Hepatocyte (in vitro differentiated cells): ENCODE results near the gene PDGFRA. TPM values are rescaled to one million over a fixed set of nuclear protein-coding genes. Genes with fewer than 3 reads are reported as not detected.

Experiments
- DNase-seq: peaks from one replicate; pipeline ENCODE4 v3.0.0-alpha.2; 2016; ENCODE audit warnings: low spot score
- H2AFZ ChIP-seq: fragments of 200-600 bp; sonication (generic); 2 replicates; pipeline ENCODE4 v1.6.0; 2016; ENCODE audit warnings: antibody characterized with exemption, mild to moderate bottlenecking
- H3K27ac ChIP-seq: fragments of 200-600 bp; sonication (generic); 2 replicates; pipeline ENCODE4 v1.5.1; 2016; ENCODE audit warnings: mild to moderate bottlenecking
- H3K27me3 ChIP-seq: fragments of 200-600 bp; sonication (generic); 2 replicates; pipeline ENCODE4 v1.6.1; 2016
- H3K36me3 ChIP-seq: fragments of 200-600 bp; sonication (generic); replicated peaks from 2 replicates; pipeline ENCODE4 v1.5.1; 2016; ENCODE audit warnings: low read depth; ENCODE audit not compliant: insufficient read depth
- H3K4me1 ChIP-seq: fragments of 200-600 bp; sonication (generic); 2 replicates; pipeline ENCODE4 v1.5.1; 2016; ENCODE audit warnings: mild to moderate bottlenecking, moderate library complexity; ENCODE audit not compliant: insufficient read depth
- H3K4me2 ChIP-seq: fragments of 200-600 bp; sonication (generic); 2 replicates; pipeline ENCODE4 v1.6.0; 2016
- H3K4me3 ChIP-seq: fragments of 200-600 bp; sonication (generic); 2 replicates; pipeline ENCODE4 v1.5.1; 2016; ENCODE audit warnings: mild to moderate bottlenecking
- H3K79me2 ChIP-seq: fragments of 200-600 bp; sonication (generic); 2 replicates; pipeline ENCODE4 v1.6.0; 2017; ENCODE audit warnings: mild to moderate bottlenecking
- H3K9me2 ChIP-seq: fragments of 200-600 bp; sonication (generic); replicated peaks from 2 replicates; pipeline ENCODE4 v1.6.0; 2017; ENCODE audit warnings: mild to moderate bottlenecking; ENCODE audit not compliant: insufficient read depth
- H3K9me3 ChIP-seq: fragments of 200-600 bp; sonication (generic); 2 replicates; pipeline ENCODE4 v1.5.1; 2016; ENCODE audit warnings: low read depth, mild to moderate bottlenecking
- H4K20me1 ChIP-seq: fragments of 200-600 bp; sonication (generic); 2 replicates; pipeline ENCODE4 v1.6.0; 2016; ENCODE audit warnings: mild to moderate bottlenecking; ENCODE audit not compliant: insufficient read depth, poor library complexity, severe bottlenecking
- EZH2 ChIP-seq: fragments of 200-600 bp; sonication (generic); IDR thresholded peaks from 2 replicates; pipeline ENCODE4 v1.6.1; 2016; ENCODE audit warnings: antibody characterized with exemption, mild to moderate bottlenecking, borderline replicate concordance
- EZH2phosphoT487 ChIP-seq: fragments of 200-600 bp; sonication (generic); IDR thresholded peaks from one replicate; pipeline ENCODE4 v1.6.1; 2018; ENCODE audit warnings: antibody characterized with exemption, mild to moderate bottlenecking, low read depth, moderate library complexity; ENCODE audit not compliant: unreplicated experiment, severe bottlenecking
- WGBS: methylation state at CpG from one replicate; pipeline ENCODE4 v1.1.6; 2016; ENCODE audit warnings: low lambda C conversion rate; ENCODE audit errors: missing lambda C conversion rate; 5-methylcytosine and 5-hydroxymethylcytosine counted together
- polyA plus RNA-seq: library from polyadenylated mRNA; unstranded; fragments of >200 nt; fragmentation: Nextera tagmentation; extraction: Ambion mirVana; gene quantifications from 2 replicates; pipeline ENCODE4 v1.2.1, GENCODE V29; 2016
- total RNA-seq: library from RNA; depleted of rRNA; stranded (reverse); fragments of >200 nt; gene quantifications from 2 replicates; pipeline ENCODE4 v1.2.3, GENCODE V29; 2014
- TF ChIP-seq, protein P1 (sequence below): fragments of 200-600 bp; sonication (generic); IDR thresholded peaks from 2 replicates; pipeline ENCODE4 v1.5.1; 2016; ENCODE audit warnings: antibody characterized with exemption, mild to moderate bottlenecking; ENCODE audit not compliant: poor library complexity

Gene PDGFRA
- total and polyA plus RNA-seq, 2 experiments from 2014 or later, result 36.3 to 117 TPM

DNA sequence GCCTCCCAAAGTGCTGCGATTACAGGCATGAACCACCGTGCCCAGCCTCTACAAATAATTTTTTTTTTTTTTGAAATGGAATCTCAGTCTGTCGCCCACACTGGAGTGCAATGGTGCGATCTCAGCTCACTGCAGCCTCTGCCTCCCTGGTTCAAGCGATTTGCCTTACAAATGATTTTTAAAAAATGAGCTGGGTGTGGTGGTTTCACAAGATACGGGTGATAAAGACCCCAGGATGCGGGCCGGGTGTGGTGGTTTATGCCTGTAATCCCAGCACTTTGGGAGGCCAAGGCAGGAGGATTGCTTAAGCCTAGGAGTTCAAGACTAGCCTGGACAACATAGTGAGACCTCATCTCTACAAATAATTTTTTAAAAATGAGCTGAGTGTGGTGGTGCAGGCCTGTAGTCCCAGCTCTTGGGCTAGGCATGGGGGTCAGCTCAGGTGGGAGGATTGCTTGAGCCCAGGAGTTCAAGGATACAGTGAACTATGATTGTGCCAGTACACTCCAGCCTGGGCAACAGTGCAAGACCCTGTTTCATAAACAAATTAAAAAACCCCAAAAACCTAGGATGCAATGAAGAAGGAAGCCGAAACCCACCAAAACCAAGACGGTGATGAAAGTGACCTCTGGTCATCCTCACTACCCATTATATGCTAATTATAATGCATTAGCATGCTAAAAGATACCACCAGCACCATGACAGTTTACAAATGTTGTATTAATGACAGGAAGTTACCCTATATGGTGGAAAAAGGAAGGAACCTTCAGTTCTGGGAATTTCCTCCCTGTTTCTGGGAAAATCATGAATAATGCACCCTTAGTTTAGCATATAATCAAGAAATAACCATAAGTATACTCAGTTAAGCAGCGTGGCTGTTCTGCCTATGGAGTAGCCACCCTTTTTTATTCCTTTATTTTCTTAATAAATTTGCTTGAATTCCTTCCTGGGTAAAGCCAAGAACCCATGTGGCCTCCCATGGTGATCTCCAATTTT lies 27.7 kb downstream of the PDGFRA start:
- Histone ChIP-seq H3K27me3 (no peaks in the 10 kb centered on the region), H3K4me1 (no peaks in the 10 kb centered on the region), H3K4me2 (no peak overlapping the region), H2AFZ (no peak overlapping the region), H3K79me2 (peaks cover 80% of the 10 kb centered on the region), H3K4me3 (no peak overlapping the region), H3K27ac (no peak overlapping the region), H3K9me3 (no peaks in the 10 kb centered on the region), H4K20me1 (peaks cover 79% of the 10 kb centered on the region), H3K36me3 (no peaks in the 10 kb centered on the region), H3K9me2 (no peaks in the 10 kb centered on the region)
- no peak for TF ChIP-seq EZH2phosphoT487
- TF ChIP-seq EZH2, result no peak
- TF ChIP-seq, protein P1, sequence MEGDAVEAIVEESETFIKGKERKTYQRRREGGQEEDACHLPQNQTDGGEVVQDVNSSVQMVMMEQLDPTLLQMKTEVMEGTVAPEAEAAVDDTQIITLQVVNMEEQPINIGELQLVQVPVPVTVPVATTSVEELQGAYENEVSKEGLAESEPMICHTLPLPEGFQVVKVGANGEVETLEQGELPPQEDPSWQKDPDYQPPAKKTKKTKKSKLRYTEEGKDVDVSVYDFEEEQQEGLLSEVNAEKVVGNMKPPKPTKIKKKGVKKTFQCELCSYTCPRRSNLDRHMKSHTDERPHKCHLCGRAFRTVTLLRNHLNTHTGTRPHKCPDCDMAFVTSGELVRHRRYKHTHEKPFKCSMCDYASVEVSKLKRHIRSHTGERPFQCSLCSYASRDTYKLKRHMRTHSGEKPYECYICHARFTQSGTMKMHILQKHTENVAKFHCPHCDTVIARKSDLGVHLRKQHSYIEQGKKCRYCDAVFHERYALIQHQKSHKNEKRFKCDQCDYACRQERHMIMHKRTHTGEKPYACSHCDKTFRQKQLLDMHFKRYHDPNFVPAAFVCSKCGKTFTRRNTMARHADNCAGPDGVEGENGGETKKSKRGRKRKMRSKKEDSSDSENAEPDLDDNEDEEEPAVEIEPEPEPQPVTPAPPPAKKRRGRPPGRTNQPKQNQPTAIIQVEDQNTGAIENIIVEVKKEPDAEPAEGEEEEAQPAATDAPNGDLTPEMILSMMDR, result no peak
- DNase-seq, result no peak
- 93% methylated on average over 11 of the region's 11 CpGs for WGBS

DNA sequence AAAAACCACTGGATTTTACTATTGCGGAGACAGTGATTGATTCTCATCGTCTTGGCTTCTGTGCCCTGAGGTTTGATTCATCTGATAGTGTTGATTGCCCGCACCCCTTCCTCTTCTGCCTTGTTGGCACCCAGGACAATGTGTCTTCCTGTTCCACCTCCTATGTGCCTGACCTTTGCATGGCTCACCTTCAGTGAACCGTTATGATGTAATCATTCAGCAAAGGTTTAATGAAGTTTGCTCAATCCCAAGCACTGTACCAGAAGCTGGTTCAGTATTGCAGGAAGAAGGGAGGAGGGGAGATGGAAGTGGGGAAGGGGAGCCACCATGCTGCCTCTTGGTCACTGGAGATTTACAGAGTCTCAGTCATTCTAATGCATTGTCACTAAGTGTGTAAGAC lies 36.3 kb downstream of the PDGFRA start:
- Histone ChIP-seq H3K4me2 (no peak overlapping the region), H3K9me3 (no peaks in the 10 kb centered on the region), H3K27me3 (no peaks in the 10 kb centered on the region), H4K20me1 (peaks cover 24% of the 10 kb centered on the region), H2AFZ (no peak overlapping the region), H3K79me2 (peaks cover 28% of the 10 kb centered on the region), H3K27ac (no peak overlapping the region), H3K36me3 (no peaks in the 10 kb centered on the region), H3K4me3 (no peak overlapping the region), H3K4me1 (no peaks in the 10 kb centered on the region), H3K9me2 (no peaks in the 10 kb centered on the region)
- WGBS, result 92% methylated on average over 4 of the region's 4 CpGs
- DNase-seq, result no peak
- TF ChIP-seq EZH2phosphoT487, result no peak
- TF ChIP-seq EZH2, result no peak
- TF ChIP-seq, protein P1, result no peak

DNA sequence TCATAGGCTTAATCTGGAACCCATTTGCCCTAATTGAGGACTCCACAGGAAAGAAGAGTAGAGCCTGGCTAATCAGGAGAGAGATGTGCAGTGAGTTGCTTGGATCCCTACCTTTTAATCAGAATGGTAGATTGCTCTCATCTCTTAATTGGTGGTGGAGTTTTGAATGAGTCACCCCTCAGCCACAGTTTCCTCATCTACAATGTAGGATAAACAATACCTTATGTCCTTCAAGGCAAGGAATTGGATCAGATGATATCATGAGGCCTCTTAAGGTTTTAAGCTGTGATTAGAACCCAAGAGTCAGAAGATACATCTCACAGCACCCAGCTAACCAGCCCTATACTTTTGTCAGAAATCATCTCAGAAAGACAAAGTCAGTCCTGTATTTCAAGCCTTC lies 39.1 kb downstream of the PDGFRA start:
- no peak for DNase-seq
- no peak overlapping the region for H2AFZ ChIP-seq
- H3K27me3 ChIP-seq, result no peaks in the 10 kb centered on the region
- H3K4me1 ChIP-seq, result no peaks in the 10 kb centered on the region
- no peak overlapping the region for H3K4me2 ChIP-seq
- H4K20me1 ChIP-seq, result peaks cover 9% of the 10 kb centered on the region
- H3K36me3 ChIP-seq, result no peaks in the 10 kb centered on the region
- TF ChIP-seq, protein P1, result no peak
- TF ChIP-seq EZH2 (no peak), EZH2phosphoT487 (no peak)
- H3K79me2 ChIP-seq, result peaks cover 9% of the 10 kb centered on the region
- no peak overlapping the region for H3K27ac ChIP-seq
- no peak overlapping the region for H3K4me3 ChIP-seq
- H3K9me3 ChIP-seq, result no peaks in the 10 kb centered on the region
- H3K9me2 ChIP-seq, result no peaks in the 10 kb centered on the region
